Stimulated activated CD4-positive, alpha-beta T cell treated with anti-CD3 and anti-CD28 coated beads, Interleukin-12 subunit alpha, Interleukin-12 subunit beta, amount 100 ng/mL, for 24 hours (primary cell): ENCODE data around the gene NAV2.

Source experiments
- DNase-seq, 2 experiments: peaks; one replicate each; pipeline ENCODE4 v3.0.0-alpha.2; 2020; ENCODE audit warnings: low read depth in 2 of 2

Gene NAV2

GRCh38 chr11:20156876-20157613, 444.4 kb downstream of the NAV2 start:
- DNase-seq = no peak

- DNase-seq = no peak
These were observed 445.1 kb downstream of the NAV2 start for GRCh38 chr11:20157728-20158127.

- no peak for DNase-seq
These were observed 446.1 kb downstream of the NAV2 start for GRCh38 chr11:20158597-20159257.

- DNase-seq = no peak
These were observed 447.1 kb downstream of the NAV2 start for GRCh38 chr11:20159466-20160381.

- no peak for DNase-seq
These were observed 448.0 kb downstream of the NAV2 start, which contains the start of gene DBX1 for GRCh38 chr11:20160425-20161229. Gene DBX1 (minus strand): TSS chr11:20160475. CDS start chr11:20160324, 151 bp downstream.

- DNase-seq = no peak
These were observed 448.7 kb downstream of the NAV2 start for GRCh38 chr11:20161230-20161918.

GRCh38 chr11:20161923-20162744, 449.5 kb downstream of the NAV2 start:
- DNase-seq = no peak

GRCh38 chr11:20162824-20163782, 450.5 kb downstream of the NAV2 start:
- DNase-seq = no peak

GRCh38 chr11:20163783-20164481, 451.3 kb downstream of the NAV2 start:
- no peak for DNase-seq
